GM23248 (cell line): ENCODE results near the gene PGC.

Experiments used
- EZH2 ChIP-seq: fragments of 200-600 bp; sonication (generic); IDR thresholded peaks from 2 replicates; pipeline ENCODE4 v1.6.1; 2018; ENCODE audit warnings: antibody characterized with exemption, mild to moderate bottlenecking; ENCODE audit not compliant: insufficient read depth, poor library complexity, severe bottlenecking
- EZH2phosphoT487 ChIP-seq: fragments of 200-600 bp; sonication (generic); IDR thresholded peaks from 2 replicates; pipeline ENCODE4 v1.6.1; 2018; ENCODE audit warnings: antibody characterized with exemption, moderate library complexity, mild to moderate bottlenecking, low read depth; ENCODE audit not compliant: insufficient read depth

DNA sequence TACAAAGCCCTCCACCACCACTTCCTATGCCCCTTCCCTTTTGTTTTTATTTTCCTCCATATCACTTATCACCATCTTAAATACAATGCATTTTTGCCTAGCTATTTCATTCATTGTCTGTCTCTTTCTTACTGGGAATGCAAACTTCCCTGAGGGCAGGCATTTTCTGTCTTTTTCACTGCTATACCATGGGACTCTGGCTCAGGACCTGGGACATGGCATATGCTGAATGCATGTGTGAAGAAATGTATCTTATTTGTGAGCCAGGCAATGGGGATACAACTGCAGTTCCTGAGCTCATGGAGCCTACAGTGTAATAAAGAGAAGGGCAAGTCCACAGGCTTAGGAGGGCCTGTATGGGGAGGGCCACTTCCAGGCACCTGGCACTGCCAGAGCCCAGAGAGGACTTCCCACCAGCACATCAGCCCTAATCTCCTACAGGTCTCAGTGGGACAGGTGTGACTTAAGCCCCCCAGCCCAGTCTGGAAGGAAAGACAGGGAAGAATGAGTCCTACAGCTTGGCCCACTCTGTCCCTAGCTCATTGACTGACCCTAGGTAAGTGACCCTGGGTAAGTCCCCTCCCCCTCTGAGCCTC lies 55.0 kb downstream of the PGC start:
- TF ChIP-seq EZH2 (no peak), EZH2phosphoT487 (no peak)
